Natural killer cell (primary cell): ENCODE measurements around the gene PNPLA1. TPM values are rescaled to one million over a fixed set of nuclear protein-coding genes. Genes with fewer than 3 reads are reported as not detected.

Source experiments
- ATAC-seq, 3 donors: fragments of 150-1000 bp in 2 of 3; fragments of 200-7000 bp in 1 of 3; cut with Tn5 transposase; 1 replicate in 1 of 3; 2 replicates in 2 of 3; pipeline ENCODE4 v1.10.0; 2021; ENCODE audit warnings: mild to moderate bottlenecking in 2 of 3, moderate library complexity in 2 of 3
- DNase-seq, 2 donors: peaks; one replicate each; pipeline versions ENCODE4 v3.0.0 to v3.0.0-alpha.2; 2013 to 2021; ENCODE audit warnings: mixed read lengths in 1 of 2
- H3K27ac ChIP-seq: one replicate; pipeline ENCODE4 v1.5.1; 2013; ENCODE audit warnings: mild to moderate bottlenecking, low read length
- H3K27me3 ChIP-seq: one replicate; pipeline ENCODE4 v1.6.1; 2013; ENCODE audit warnings: low read length; ENCODE audit not compliant: control insufficient read depth, insufficient read depth
- H3K36me3 ChIP-seq: one replicate; pipeline ENCODE4 v1.6.1; 2013; ENCODE audit warnings: low read length; ENCODE audit not compliant: control insufficient read depth, insufficient read depth
- H3K4me1 ChIP-seq: one replicate; pipeline ENCODE4 v1.6.1; 2013; ENCODE audit warnings: low read length; ENCODE audit not compliant: control insufficient read depth, insufficient read depth
- H3K4me3 ChIP-seq: one replicate; pipeline ENCODE4 v1.5.1; 2013; ENCODE audit warnings: low read length
- H3K9me3 ChIP-seq: one replicate; pipeline ENCODE4 v1.6.1; 2013; ENCODE audit warnings: low read length; ENCODE audit not compliant: control insufficient read depth, insufficient read depth
- H3K27ac Mint-ChIP-seq, 2 donors: one replicate each; pipeline ENCODE4 v1.8.0; 2022; ENCODE audit warnings: mild to moderate bottlenecking in 2 of 2, mixed read lengths in 2 of 2, moderate library complexity in 1 of 2
- H3K27me3 Mint-ChIP-seq, 2 donors: one replicate each; pipeline ENCODE4 v1.8.0; 2022; ENCODE audit warnings: low read depth in 2 of 2, mixed read lengths in 2 of 2
- H3K36me3 Mint-ChIP-seq: one replicate; pipeline ENCODE4 v1.8.0; 2022; ENCODE audit warnings: mixed read lengths
- H3K4me1 Mint-ChIP-seq, 2 donors: one replicate each; pipeline ENCODE4 v1.8.0; 2022; ENCODE audit warnings: mixed read lengths in 2 of 2
- H3K4me3 Mint-ChIP-seq: one replicate; pipeline ENCODE4 v1.8.0; 2022; ENCODE audit warnings: mild to moderate bottlenecking, moderate library complexity, mixed read lengths
- H3K9me3 Mint-ChIP-seq, 2 donors: one replicate each; pipeline ENCODE4 v1.8.0; 2022; ENCODE audit warnings: mixed read lengths in 2 of 2
- CTCF ChIP-seq: fragments of 200-600 bp; IDR thresholded peaks from one replicate; pipeline ENCODE4 v1.8.0; 2022; ENCODE audit warnings: antibody characterized with exemption
- WGBS: methylation state at CpG from one replicate; pipeline ENCODE4 v1.1.7; 2013; ENCODE audit warnings: missing lambda C conversion rate; ENCODE audit not compliant: insufficient coverage; 5-methylcytosine and 5-hydroxymethylcytosine counted together
- intact Hi-C: fragments of 100-400 bp; cut with micrococcal nuclease; formaldehyde crosslinking; loops from one replicate; pipeline ENCODE4 v1.14.2; 2022
- total RNA-seq, 4 donors: library from RNA; stranded (reverse); fragments of 120-200 nt in 1 of 4; gene quantifications; one replicate each; pipeline versions ENCODE4 v1.2.3 to v1.2.4, GENCODE V29; 2013 to 2022

The PNPLA1 gene
- total RNA-seq, 3 donors from 2014 or later (not counting 1 experiment from before 2014, with no cell fraction given), result 0.14 to 3.5 (median 0.61) TPM

DNA sequence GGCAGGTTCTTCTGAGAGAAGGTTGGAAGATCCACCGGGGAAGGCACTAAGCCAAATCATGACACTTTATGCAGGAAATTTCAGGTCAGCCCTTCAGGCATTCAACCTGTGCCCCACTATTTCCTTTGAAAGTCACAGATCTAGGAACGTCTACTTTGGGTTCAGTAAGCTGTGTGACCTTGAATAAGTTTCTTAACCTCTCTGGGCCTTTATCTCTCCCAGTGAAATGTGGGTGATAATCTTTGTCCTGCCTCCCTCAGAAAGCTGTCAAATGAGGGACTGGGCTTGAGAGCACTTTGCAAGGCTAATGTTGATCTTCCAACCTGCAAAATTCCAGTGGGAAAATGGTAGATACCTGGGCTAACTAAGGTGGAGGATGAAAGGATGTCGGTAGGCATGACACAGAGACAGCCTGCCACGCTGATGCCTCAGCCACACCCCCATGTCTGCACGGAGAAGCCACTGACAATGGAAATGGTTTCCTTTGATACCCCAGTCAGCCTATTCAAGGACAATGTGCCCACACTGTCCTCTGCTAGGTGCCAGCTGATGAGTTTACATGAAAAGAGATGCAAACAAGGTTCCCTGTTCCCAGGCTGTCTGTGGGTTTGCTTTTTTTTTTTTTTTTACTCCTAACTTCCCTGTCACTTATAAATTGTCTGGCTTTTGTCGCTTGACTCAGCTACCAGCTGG is 57.5 kb downstream of the PNPLA1 start:
- Mint-ChIP-seq H3K36me3 (no peaks in the 10 kb centered on the region), H3K9me3 (no peaks in the 10 kb centered on the region), H3K4me1 (peaks cover 0 to 5% of the 10 kb centered on the region in 2 donors), H3K27ac (no peak overlapping the region), H3K27me3 (peaks cover 5 to 13% of the 10 kb centered on the region in 2 donors), H3K4me3 (no peak overlapping the region)
- no peaks in the 10 kb centered on the region for H3K9me3 ChIP-seq
- TF ChIP-seq CTCF, result no peak
- no peak for DNase-seq
- no peaks in the 10 kb centered on the region for H3K4me1 ChIP-seq
- H3K4me3 ChIP-seq, result no peak overlapping the region
- ATAC-seq, result no peak
- no peak overlapping the region for H3K27ac ChIP-seq
- no peaks in the 10 kb centered on the region for H3K27me3 ChIP-seq
- 47% methylated on average over 6 of the region's 6 CpGs for WGBS
- no peaks in the 10 kb centered on the region for H3K36me3 ChIP-seq
- intact Hi-C loops, result no loop called here

DNA sequence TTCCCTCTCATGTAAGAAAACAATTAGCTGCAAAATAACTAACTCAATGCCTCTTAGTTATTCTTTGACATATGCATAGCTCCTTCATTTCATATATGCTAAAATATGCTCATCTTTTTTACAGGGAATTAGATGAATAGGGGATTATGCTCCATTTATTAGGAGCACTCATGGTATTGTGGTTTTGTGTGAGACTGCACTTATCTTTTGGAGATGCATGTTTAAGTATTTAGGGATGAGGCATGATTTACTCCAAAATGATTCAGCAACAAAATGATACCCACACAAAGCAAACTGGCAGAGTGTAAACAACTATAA is 58.0 kb downstream of the PNPLA1 start:
- H3K4me1 Mint-ChIP-seq, result peaks cover 0 to 5% of the 10 kb centered on the region in 2 donors
- Histone ChIP-seq H3K4me1 (no peaks in the 10 kb centered on the region), H3K9me3 (no peaks in the 10 kb centered on the region), H3K36me3 (no peaks in the 10 kb centered on the region), H3K27me3 (no peaks in the 10 kb centered on the region), H3K4me3 (no peak overlapping the region), H3K27ac (no peak overlapping the region)
- intact Hi-C loops, result no loop called here
- no peak for TF ChIP-seq CTCF
- no peaks in the 10 kb centered on the region for H3K36me3 Mint-ChIP-seq
- H3K27ac Mint-ChIP-seq, result no peak overlapping the region
- H3K27me3 Mint-ChIP-seq, result peaks cover 10 to 15% of the 10 kb centered on the region in 2 donors
- no peak overlapping the region for H3K4me3 Mint-ChIP-seq
- DNase-seq (no peak), ATAC-seq (no peak)
- no peaks in the 10 kb centered on the region for H3K9me3 Mint-ChIP-seq

DNA sequence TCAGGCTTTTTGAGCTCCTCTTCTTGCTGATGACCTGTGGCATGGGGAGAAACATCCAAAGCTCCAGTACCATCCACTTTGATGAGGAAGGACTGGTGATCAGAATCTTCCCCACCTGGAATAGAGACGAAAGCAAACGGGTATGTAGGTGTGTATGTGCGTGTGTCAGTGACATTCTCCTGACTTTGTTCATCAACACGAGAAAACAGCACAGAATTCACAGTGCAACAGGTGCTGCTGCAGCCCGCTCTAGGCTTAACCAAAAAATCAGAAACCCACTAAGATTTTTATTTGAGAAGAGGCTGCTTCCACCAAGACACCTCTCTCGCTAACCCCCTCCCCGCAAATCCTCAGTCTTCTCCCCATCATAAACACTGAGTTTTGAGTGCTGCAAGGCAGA is 58.7 kb downstream of the PNPLA1 start:
- Mint-ChIP-seq H3K4me3 (no peak overlapping the region), H3K9me3 (no peaks in the 10 kb centered on the region), H3K27ac (no peak overlapping the region), H3K36me3 (no peaks in the 10 kb centered on the region), H3K4me1 (peaks cover 0 to 5% of the 10 kb centered on the region in 2 donors), H3K27me3 (peaks cover 17% of the 10 kb centered on the region in 2 donors)
- Histone ChIP-seq H3K27me3 (no peaks in the 10 kb centered on the region), H3K27ac (no peak overlapping the region), H3K4me3 (no peak overlapping the region), H3K9me3 (no peaks in the 10 kb centered on the region), H3K36me3 (no peaks in the 10 kb centered on the region), H3K4me1 (no peaks in the 10 kb centered on the region)
- no peak for DNase-seq
- 94% methylated on average over 7 of the region's 7 CpGs for WGBS
- TF ChIP-seq CTCF, result no peak
- ATAC-seq, result no peak
- intact Hi-C loops, result no loop called here

DNA sequence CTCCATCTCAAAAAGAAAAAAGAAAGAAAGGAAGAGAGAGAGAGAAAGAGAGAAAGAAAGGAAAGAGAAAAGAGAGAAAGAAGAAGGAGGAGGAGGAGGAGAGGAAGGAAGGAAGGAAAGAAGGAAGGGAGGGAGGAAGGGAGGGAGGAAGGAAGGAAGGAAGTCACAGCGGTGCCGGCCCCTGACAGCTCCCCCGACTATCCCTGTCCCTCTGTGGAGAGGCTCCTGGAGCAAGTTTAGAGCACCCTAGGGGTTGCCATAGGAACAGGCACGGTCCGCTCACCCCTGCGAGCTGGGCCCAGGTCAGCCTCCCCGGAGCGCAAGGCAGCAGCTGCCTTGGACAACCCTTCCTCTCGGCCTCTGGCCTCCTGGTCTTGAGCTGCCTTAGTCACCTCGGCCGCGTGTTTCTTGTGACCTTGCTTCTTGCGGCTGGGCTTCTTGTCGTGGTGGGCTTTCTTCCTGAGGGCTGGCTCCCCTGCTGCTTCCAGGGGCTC is 60.0 kb downstream of the PNPLA1 start:
- peaks cover 3% of the 10 kb centered on the region for H3K27me3 ChIP-seq
- Mint-ChIP-seq H3K27ac (no peak overlapping the region), H3K36me3 (no peaks in the 10 kb centered on the region), H3K4me1 (peaks cover 0 to 5% of the 10 kb centered on the region in 2 donors), H3K9me3 (no peaks in the 10 kb centered on the region), H3K4me3 (no peak overlapping the region), H3K27me3 (peaks cover 27 to 28% of the 10 kb centered on the region in 2 donors)
- H3K27ac ChIP-seq, result no peak overlapping the region
- H3K4me1 ChIP-seq, result no peaks in the 10 kb centered on the region
- H3K9me3 ChIP-seq, result no peaks in the 10 kb centered on the region
- no peak for DNase-seq
- H3K4me3 ChIP-seq, result no peak overlapping the region
- H3K36me3 ChIP-seq, result no peaks in the 10 kb centered on the region
- no peak for TF ChIP-seq CTCF
- 85% methylated on average over 14 of the region's 14 CpGs for WGBS
- ATAC-seq, result no peak
- intact Hi-C loops, result no loop called here
